ENCODE measurements around the gene ZMYND8. TPM values are rescaled to one million over a fixed set of nuclear protein-coding genes. Genes with fewer than 3 reads are reported as not detected.
"Not testable (repeated sequence)": the region's sequence is repeated elsewhere in the genome, so short reads cannot be mapped to it uniquely, and the experiment has no call there.

Gene ZMYND8
- total RNA-seq, 2 donors from 2014 or later, result 18.9 to 19.1 TPM

GRCh38 chr20:47244451-47244850, 112.0 kb downstream of the ZMYND8 start:
- H3K4me1 ChIP-seq, result peaks cover 10% of the 10 kb centered on the region
- H3K27ac ChIP-seq, result no peak overlapping the region
- 94 to 97% methylated on average over 3 of the region's 3 CpGs for WGBS, 2 donors
- no peak overlapping the region for H3K4me3 ChIP-seq
- H3K27me3 ChIP-seq, result no peaks in the 10 kb centered on the region
- no peaks in the 10 kb centered on the region for H3K9me3 ChIP-seq
- no peak for DNase-seq
- TF ChIP-seq POLR2A (IDR thresholded peaks at IDR 0.05), result no peak
- TF ChIP-seq CTCF (IDR thresholded peaks at IDR 0.05), result no peak
- no peak for ATAC-seq
- H3K36me3 ChIP-seq (replicated peaks in 1 of 2; ENCODE audit: insufficient read depth in 1 of 2, low read depth in 2 of 2), result peaks cover 6 to 18% of the 10 kb centered on the region in 2 donors
- intact Hi-C loops (cut with DNase I), result no loop called here

- H3K4me1 ChIP-seq, result peaks cover 10% of the 10 kb centered on the region
- H3K27ac ChIP-seq, result no peak overlapping the region
- TF ChIP-seq POLR2A (IDR thresholded peaks at IDR 0.05) (no peak), CTCF (IDR thresholded peaks at IDR 0.05) (no peak)
- no peaks in the 10 kb centered on the region for H3K9me3 ChIP-seq
- no peak for ATAC-seq
- no peaks in the 10 kb centered on the region for H3K27me3 ChIP-seq
- DNase-seq, result no peak
- H3K4me3 ChIP-seq, result no peak overlapping the region
- peaks cover 5 to 19% of the 10 kb centered on the region in 2 donors for H3K36me3 ChIP-seq (replicated peaks in 1 of 2; ENCODE audit: insufficient read depth in 1 of 2, low read depth in 2 of 2)
- intact Hi-C loops (cut with DNase I), result no loop called here
- WGBS, 2 donors, result 90 to 91% methylated on average over 3 of the region's 3 CpGs
Observed at GRCh38 chr20:47243532-47244305, 112.8 kb downstream of the ZMYND8 start.

- intact Hi-C loops (cut with DNase I), result no loop called here
- Histone ChIP-seq H3K4me1 (peaks cover 10% of the 10 kb centered on the region), H3K36me3 (replicated peaks in 1 of 2; ENCODE audit: insufficient read depth in 1 of 2, low read depth in 2 of 2) (peaks cover 0 to 15% of the 10 kb centered on the region in 2 donors), H3K27ac (no peak overlapping the region), H3K27me3 (no peaks in the 10 kb centered on the region), H3K9me3 (no peaks in the 10 kb centered on the region), H3K4me3 (no peak overlapping the region)
- WGBS, 2 donors, result 90 to 97% methylated on average over 4 of the region's 4 CpGs
- DNase-seq (no peak), ATAC-seq (no peak)
- TF ChIP-seq CTCF (IDR thresholded peaks at IDR 0.05) (no peak), POLR2A (IDR thresholded peaks at IDR 0.05) (no peak)
Observed at GRCh38 chr20:47243003-47243402, 113.5 kb downstream of the ZMYND8 start.

- DNase-seq (peak in 1 of 4 donors; percentile 28), ATAC-seq (peak; percentile 47)
- H3K27ac ChIP-seq, result no peak overlapping the region
- no peak for TF ChIP-seq CTCF (IDR thresholded peaks at IDR 0.05)
- no peak for TF ChIP-seq POLR2A (IDR thresholded peaks at IDR 0.05)
- H3K27me3 ChIP-seq, result no peaks in the 10 kb centered on the region
- H3K9me3 ChIP-seq, result no peaks in the 10 kb centered on the region
- intact Hi-C loops (cut with DNase I), result no loop called here
- 86 to 91% methylated on average over 8 of the region's 8 CpGs for WGBS, 2 donors
- H3K36me3 ChIP-seq (replicated peaks in 1 of 2; ENCODE audit: insufficient read depth in 1 of 2, low read depth in 2 of 2), result peaks cover 0 to 16% of the 10 kb centered on the region in 2 donors
- H3K4me3 ChIP-seq, result no peak overlapping the region
- peaks cover 10% of the 10 kb centered on the region for H3K4me1 ChIP-seq
Observed at GRCh38 chr20:47241345-47241781, 115.1 kb downstream of the ZMYND8 start.

GRCh38 chr20:47240096-47240495, 116.4 kb downstream of the ZMYND8 start:
- intact Hi-C loops (cut with DNase I); H3K27ac ChIP-seq; DNase-seq; H3K27me3 ChIP-seq; ATAC-seq; H3K4me3 ChIP-seq; H3K9me3 ChIP-seq: not testable (repeated sequence)
- H3K36me3 ChIP-seq (replicated peaks in 1 of 2; ENCODE audit: insufficient read depth in 1 of 2, low read depth in 2 of 2), result peaks cover 0 to 13% of the 10 kb centered on the region in 2 donors
- 96 to 97% methylated on average over 20 of the region's 20 CpGs for WGBS, 2 donors
- H3K4me1 ChIP-seq, result peaks cover 10% of the 10 kb centered on the region
